HT-29 (cell line): Measurements from ENCODE around the gene ATRN. TPM values are rescaled to one million over a fixed set of nuclear protein-coding genes. Genes with fewer than 3 reads are reported as not detected.

ENCODE experiments used
- DNase-seq: peaks from one replicate; pipeline ENCODE4 v3.0.0-alpha.2; 2015; ENCODE audit warnings: low spot score
- total RNA-seq: library from RNA; depleted of rRNA; stranded (reverse); fragments of >200 nt; shearing (Covaris generic); gene quantifications from 2 replicates; pipeline ENCODE4 v1.2.3, GENCODE V29; 2014

The ATRN gene
- total RNA-seq, 1 experiment from 2014 or later, result 3.3 TPM

GRCh38 chr20:3673221-3674070 is 202.6 kb downstream of the ATRN start:
- no peak for DNase-seq

DNA sequence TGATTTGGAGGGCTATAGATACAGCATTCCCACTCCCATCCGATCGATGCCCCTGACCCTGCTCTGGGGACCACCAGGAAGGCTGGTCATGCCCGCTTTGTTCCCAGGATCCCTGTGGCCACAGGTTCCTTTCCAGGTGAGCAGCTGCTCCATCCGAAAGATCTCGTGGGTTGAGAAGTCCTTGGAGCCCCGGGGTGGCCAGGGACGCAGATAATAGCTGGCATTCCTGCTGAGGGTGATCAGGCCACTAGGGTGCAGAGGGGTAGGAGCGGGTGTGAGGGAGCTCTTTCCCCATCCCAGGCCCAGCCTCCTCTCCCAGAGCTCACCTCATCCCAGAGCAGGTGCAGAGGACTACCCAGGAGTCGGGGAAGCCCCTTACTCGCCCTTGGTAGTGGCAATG is 203.6 kb downstream of the ATRN start:
- DNase-seq, result no peak

GRCh38 chr20:3674995-3675900 is 204.4 kb downstream of the ATRN start:
- no peak for DNase-seq

DNA sequence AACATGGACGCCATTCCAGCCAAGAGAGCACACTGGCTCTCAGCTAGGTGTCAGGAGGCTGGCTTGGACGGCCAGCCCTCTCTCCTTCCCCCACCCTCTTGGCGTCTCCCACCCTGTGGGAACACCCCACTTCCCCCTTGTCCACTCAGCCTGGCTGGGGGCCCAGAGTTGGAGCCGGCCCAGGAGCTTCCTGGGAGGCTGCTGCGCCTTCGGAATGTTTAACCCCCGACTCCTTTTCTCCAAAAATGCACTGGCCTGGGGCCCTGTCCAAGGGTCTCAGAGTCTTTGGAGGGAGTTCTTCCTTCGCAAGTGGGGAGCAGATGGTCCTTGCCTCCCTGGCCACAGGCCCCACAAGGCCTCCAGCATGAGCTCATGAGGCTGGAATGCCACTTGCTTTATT is 206.9 kb downstream of the ATRN start:
- no peak for DNase-seq

- no peak for DNase-seq
Measured at GRCh38 chr20:3678198-3678597, 207.4 kb downstream of the ATRN start.

- DNase-seq, result no peak
Measured at GRCh38 chr20:3678856-3679720, 208.3 kb downstream of the ATRN start.

GRCh38 chr20:3679749-3680700 is 209.2 kb downstream of the ATRN start:
- no peak for DNase-seq

- no peak for DNase-seq
Measured at GRCh38 chr20:3680701-3681351, 210.0 kb downstream of the ATRN start.

DNA sequence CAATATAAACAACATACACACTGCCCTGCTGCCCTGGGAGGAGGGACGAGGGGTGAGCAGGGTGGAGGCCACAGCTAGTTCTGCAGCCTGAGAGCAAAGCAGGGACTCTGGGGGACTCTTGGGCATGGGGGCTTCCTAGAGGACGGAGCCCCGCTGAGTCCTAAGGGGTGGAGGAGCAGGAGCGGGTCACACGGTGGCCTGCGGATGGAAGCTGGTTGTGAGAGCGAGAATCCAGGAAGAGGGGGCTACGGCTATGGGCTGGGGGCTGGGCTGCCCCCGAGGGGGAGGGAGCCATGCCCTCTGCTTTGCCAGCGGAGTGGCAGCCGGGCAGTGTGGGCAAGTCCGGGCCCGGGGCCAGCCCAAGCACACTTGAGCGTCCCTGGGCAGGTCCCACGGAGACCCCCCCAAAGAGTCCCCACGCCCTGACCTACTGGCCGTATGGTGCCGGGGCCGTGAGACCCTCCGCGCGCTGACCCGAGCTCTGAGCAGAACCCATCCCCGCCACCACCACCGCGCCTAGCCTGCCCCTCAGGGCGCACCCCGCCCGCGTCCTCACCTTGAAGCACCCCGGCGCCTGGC is 210.6 kb downstream of the ATRN start:
- no peak for DNase-seq

- DNase-seq, result no peak
Measured at GRCh38 chr20:3681931-3682781, 211.3 kb downstream of the ATRN start, which contains the start of gene ADAM33. Gene ADAM33 (minus strand): TSS chr20:3682010. CDS start chr20:3682004, 6 bp downstream.

DNA sequence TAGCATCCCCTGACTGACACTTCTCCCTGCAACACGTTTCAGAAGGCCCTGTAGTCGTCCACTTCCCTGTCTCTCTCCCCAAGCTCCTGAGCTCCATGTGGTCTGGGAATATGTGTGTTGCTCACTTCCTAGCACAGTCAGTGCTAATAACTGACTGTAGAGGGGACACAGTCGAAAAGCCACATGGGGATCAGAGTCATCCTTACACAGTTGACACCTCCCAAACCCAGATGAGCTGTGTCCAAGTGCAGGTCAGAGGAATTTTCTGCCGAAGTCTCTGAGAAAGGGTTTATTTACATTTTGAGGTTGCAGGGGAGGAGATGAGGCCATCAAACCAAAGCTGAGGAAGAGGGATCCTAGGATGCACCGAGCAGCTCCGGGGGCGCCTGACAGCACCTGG is 214.5 kb downstream of the ATRN start:
- DNase-seq, result no peak

DNA sequence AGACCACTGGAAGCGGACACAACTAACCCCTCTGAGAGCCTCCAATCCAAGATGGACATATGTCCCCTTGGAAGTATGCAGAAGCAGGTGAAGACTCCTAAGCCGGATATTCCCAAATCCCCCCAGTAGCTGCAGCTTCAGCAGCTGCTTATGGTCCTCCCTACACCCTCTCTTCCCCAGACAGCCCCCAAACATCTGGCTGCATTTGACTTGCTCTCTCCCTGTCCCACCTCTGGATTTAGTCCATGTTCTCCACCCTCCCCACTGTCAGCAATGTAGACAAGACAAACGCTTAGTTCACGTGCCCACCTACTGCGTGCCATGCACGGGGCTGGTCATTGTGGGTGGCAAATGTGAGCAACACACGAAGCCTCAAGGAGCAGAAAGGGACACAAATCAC is 215.6 kb downstream of the ATRN start:
- DNase-seq, result no peak

GRCh38 chr20:3686867-3687321 is 216.1 kb downstream of the ATRN start:
- no peak for DNase-seq

- DNase-seq, result peak; percentile 18
Measured at GRCh38 chr20:3687655-3688054, 216.8 kb downstream of the ATRN start.

GRCh38 chr20:3689978-3690377 is 219.2 kb downstream of the ATRN start:
- no peak for DNase-seq

DNA sequence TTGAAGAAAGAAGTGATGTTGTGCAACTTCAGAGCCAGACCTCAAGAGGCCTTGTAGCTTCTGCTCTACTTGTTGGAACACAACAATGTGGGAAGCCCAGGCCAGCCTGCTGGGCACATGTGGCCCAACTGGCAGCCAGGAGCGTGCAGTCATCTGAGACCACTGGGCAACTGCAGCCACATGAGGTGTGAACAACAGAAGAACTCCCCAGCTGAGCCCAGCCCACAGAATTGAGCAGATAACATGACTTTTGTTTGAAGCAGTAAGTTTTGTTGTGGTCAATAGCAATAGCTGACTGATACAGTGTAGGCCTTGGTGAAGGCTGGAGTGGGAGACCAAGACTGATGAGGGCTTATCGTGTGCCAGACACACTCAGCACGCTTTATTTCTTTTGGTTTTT is 219.6 kb downstream of the ATRN start:
- DNase-seq, result no peak

- no peak for DNase-seq
Measured at GRCh38 chr20:3691306-3691705, 220.5 kb downstream of the ATRN start.

DNA sequence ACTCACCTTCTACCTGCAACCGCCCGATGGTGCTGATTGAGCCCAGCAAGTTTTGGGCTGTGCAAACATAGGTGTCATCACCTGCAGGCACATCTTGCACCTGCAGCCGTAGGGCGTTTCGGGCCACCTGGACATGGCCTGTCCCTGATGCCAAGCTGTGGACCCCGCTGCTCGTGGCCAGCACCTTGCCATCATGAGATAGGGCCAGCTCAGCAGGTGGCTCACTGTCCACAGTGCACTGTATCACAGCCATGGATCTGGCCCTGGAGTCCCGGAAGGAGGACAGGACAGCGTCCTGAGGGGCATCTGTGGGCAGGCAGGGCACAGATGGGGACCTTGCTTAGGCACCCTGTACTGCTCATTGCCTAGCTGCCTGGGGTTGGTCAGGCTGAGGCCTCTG is 221.1 kb downstream of the ATRN start:
- no peak for DNase-seq
